ENCODE measurements around the gene COMMD3. TPM values are rescaled to one million over a fixed set of nuclear protein-coding genes. Genes with fewer than 3 reads are reported as not detected.

Gene COMMD3
- total and polyA plus RNA-seq, 2 donors, result 40.9 to 46.8 TPM

Small RNAs within 50 kb of the gene (small RNA-seq; reads per million reads assigned to genes)
- gene AL158211.3, result 0.09 reads per million

Other genes with a start within 250 kb of the COMMD3 start
- gene EBLN1, start 98.4 kb upstream of the COMMD3 start, total RNA-seq, result not detected
- gene EBLN1, start 98.4 kb upstream of the COMMD3 start, polyA plus RNA-seq, result not detected
- gene BMI1, start 4.7 kb downstream of the COMMD3 start, total RNA-seq, result 60.1 TPM
- gene BMI1, start 4.7 kb downstream of the COMMD3 start, polyA plus RNA-seq, result 46.6 TPM
- 0.37 TPM for gene SPAG6, start 29.1 kb downstream of the COMMD3 start, total RNA-seq
- gene SPAG6, start 29.1 kb downstream of the COMMD3 start, polyA plus RNA-seq, result 0.03 TPM

All from urinary bladder (tissue), 2 donors.